GM12874 (cell line): ENCODE data around the gene GABBR2.

Source experiments
- CTCF ChIP-seq: IDR thresholded peaks from 2 replicates; pipeline ENCODE4 v1.5.1; 2011; ENCODE audit warnings: low read depth, mild to moderate bottlenecking, control low read depth, low read length, moderate library complexity; ENCODE audit not compliant: insufficient read depth

Gene GABBR2

GRCh38 chr9:98479449-98479848 lies 229.3 kb downstream of the GABBR2 start:
- TF ChIP-seq CTCF = no peak

- TF ChIP-seq CTCF = no peak
Observed at GRCh38 chr9:98477884-98478283, 230.9 kb downstream of the GABBR2 start.

GRCh38 chr9:98472216-98472615 lies 236.5 kb downstream of the GABBR2 start:
- TF ChIP-seq CTCF = no peak

- TF ChIP-seq CTCF = no peak
Observed at GRCh38 chr9:98471185-98471584, 237.6 kb downstream of the GABBR2 start.

GRCh38 chr9:98468567-98469239 lies 240.0 kb downstream of the GABBR2 start:
- no peak for TF ChIP-seq CTCF

- TF ChIP-seq CTCF = no peak
Observed at GRCh38 chr9:98465799-98466198, 242.9 kb downstream of the GABBR2 start.

- no peak for TF ChIP-seq CTCF
Observed at GRCh38 chr9:98462310-98462709, 246.4 kb downstream of the GABBR2 start.
